ENCODE results near the gene TNC.

TNC gene

GRCh38 chr9:115098226-115098965 is 19.6 kb downstream of the TNC start:
- DNase-seq (ENCODE audit: low read depth), result no peak

- DNase-seq (ENCODE audit: low read depth), result no peak
Measured at GRCh38 chr9:115093520-115093919, 24.4 kb downstream of the TNC start.

GRCh38 chr9:115090486-115090885 is 27.5 kb downstream of the TNC start:
- DNase-seq (ENCODE audit: low read depth), result no peak

- peak; percentile 44 for DNase-seq (ENCODE audit: low read depth)
Measured at GRCh38 chr9:115088860-115089259, 29.1 kb downstream of the TNC start.

- no peak for DNase-seq (ENCODE audit: low read depth)
Measured at GRCh38 chr9:115086886-115087285, 31.1 kb downstream of the TNC start.

- DNase-seq (ENCODE audit: low read depth), result no peak
Measured at GRCh38 chr9:115086461-115086860, 31.5 kb downstream of the TNC start.

- no peak for DNase-seq (ENCODE audit: low read depth)
Measured at GRCh38 chr9:115085773-115086377, 32.1 kb downstream of the TNC start.

- DNase-seq (ENCODE audit: low read depth), result no peak
Measured at GRCh38 chr9:115084709-115085108, 33.2 kb downstream of the TNC start.

- no peak for DNase-seq (ENCODE audit: low read depth)
Measured at GRCh38 chr9:115084157-115084556, 33.8 kb downstream of the TNC start.

- DNase-seq (ENCODE audit: low read depth), result no peak
Measured at GRCh38 chr9:115080242-115080641, 37.7 kb downstream of the TNC start.

GRCh38 chr9:115079156-115079555 is 38.8 kb downstream of the TNC start:
- no peak for DNase-seq (ENCODE audit: low read depth)

- no peak for DNase-seq (ENCODE audit: low read depth)
Measured at GRCh38 chr9:115073456-115073855, 44.5 kb downstream of the TNC start.

- DNase-seq (ENCODE audit: low read depth), result no peak
Measured at GRCh38 chr9:115071176-115071575, 46.8 kb downstream of the TNC start.

GRCh38 chr9:115069771-115070170 is 48.2 kb downstream of the TNC start:
- DNase-seq (ENCODE audit: low read depth), result no peak

GRCh38 chr9:115069302-115069701 is 48.7 kb downstream of the TNC start:
- no peak for DNase-seq (ENCODE audit: low read depth)

- no peak for DNase-seq (ENCODE audit: low read depth)
Measured at GRCh38 chr9:115068031-115068430, 49.9 kb downstream of the TNC start.

GRCh38 chr9:115063058-115063845 is 54.7 kb downstream of the TNC start:
- DNase-seq (ENCODE audit: low read depth), result peak; percentile 33

- DNase-seq (ENCODE audit: low read depth), result peak; percentile 78
Measured at GRCh38 chr9:115058684-115059315, 59.2 kb downstream of the TNC start.

- no peak for DNase-seq (ENCODE audit: low read depth)
Measured at GRCh38 chr9:115058175-115058574, 59.8 kb downstream of the TNC start.

- no peak for DNase-seq (ENCODE audit: low read depth)
Measured at GRCh38 chr9:115057559-115057958, 60.4 kb downstream of the TNC start.

GRCh38 chr9:115050002-115050490 is 67.9 kb downstream of the TNC start:
- no peak for DNase-seq (ENCODE audit: low read depth)

- no peak for DNase-seq (ENCODE audit: low read depth)
Measured at GRCh38 chr9:115046824-115047223, 71.1 kb downstream of the TNC start.
